Neural cell (in vitro differentiated cells): ENCODE measurements around the gene ASCC2.

Source experiments
- CTCF ChIP-seq: fragments of 450-650 bp; IDR thresholded peaks from 2 replicates; pipeline ENCODE4 v1.5.1; 2014; ENCODE audit warnings: antibody characterized with exemption, mild to moderate bottlenecking, moderate library complexity; ENCODE audit not compliant: poor library complexity, severe bottlenecking
- EZH2 ChIP-seq: fragments of 200-600, 300-800 bp; shearing (Covaris generic), sonication (generic); IDR thresholded peaks from 2 replicates; pipeline ENCODE4 v1.6.1; 2014; ENCODE audit warnings: antibody characterized with exemption, low read length, borderline replicate concordance, mild to moderate bottlenecking; ENCODE audit not compliant: insufficient read depth, poor library complexity, severe bottlenecking
- MXI1 ChIP-seq: fragments of 450-650 bp; conservative IDR thresholded peaks from 2 replicates; pipeline ENCODE4 v1.6.1; 2014; ENCODE audit warnings: antibody characterized with exemption, mild to moderate bottlenecking; ENCODE audit not compliant: poor library complexity, severe bottlenecking

GRCh38 chr22:29798318-29798717 is 39.8 kb downstream of the ASCC2 start:
- no peak for TF ChIP-seq CTCF
- TF ChIP-seq EZH2: no peak
- no peak for TF ChIP-seq MXI1
